HG03097 (cell line): Measurements from ENCODE around the gene GOLM1.
"Not testable (repeated sequence)": the region's sequence is repeated elsewhere in the genome, so short reads cannot be mapped to it uniquely, and the experiment has no call there.

Experiments used
- ATAC-seq: cut with Tn5 transposase; IDR thresholded peaks from one replicate; pipeline ENCODE4 v1.9.1; 2021; ENCODE audit not compliant: unreplicated experiment, low FRiP score

GOLM1 gene

GRCh38 chr9:86098824-86099700 is at the start of gene GOLM1:
Gene GOLM1, minus strand, starts transcription at chr9:86099558. Its CDS starts 20,238 bp downstream, at chr9:86079320.
- ATAC-seq, result peak; percentile 52

- not testable (repeated sequence) for ATAC-seq
These were observed 47.3 kb upstream of the GOLM1 start for GRCh38 chr9:86146671-86147070.

GRCh38 chr9:86145960-86146359 is 46.6 kb upstream of the GOLM1 start:
- not testable (repeated sequence) for ATAC-seq

GRCh38 chr9:86142973-86143372 is 43.6 kb upstream of the GOLM1 start:
- no peak for ATAC-seq

- no peak for ATAC-seq
These were observed 42.5 kb upstream of the GOLM1 start for GRCh38 chr9:86141843-86142242.

- no peak for ATAC-seq
These were observed 36.0 kb upstream of the GOLM1 start for GRCh38 chr9:86135371-86135770.

GRCh38 chr9:86134361-86134760 is 35.0 kb upstream of the GOLM1 start:
- no peak for ATAC-seq

- ATAC-seq, result no peak
These were observed 29.0 kb upstream of the GOLM1 start for GRCh38 chr9:86128235-86128822.

GRCh38 chr9:86126998-86127972 is 27.9 kb upstream of the GOLM1 start:
- ATAC-seq, result no peak

GRCh38 chr9:86122311-86122710 is 23.0 kb upstream of the GOLM1 start:
- ATAC-seq, result no peak

GRCh38 chr9:86119457-86119856 is 20.1 kb upstream of the GOLM1 start:
- ATAC-seq, result no peak

- ATAC-seq, result no peak
These were observed 17.1 kb upstream of the GOLM1 start for GRCh38 chr9:86116425-86116824.

- no peak for ATAC-seq
These were observed 16.5 kb upstream of the GOLM1 start for GRCh38 chr9:86115886-86116285.

GRCh38 chr9:86112057-86112456 is 12.7 kb upstream of the GOLM1 start:
- ATAC-seq, result no peak

- no peak for ATAC-seq
These were observed 3.3 kb upstream of the GOLM1 start for GRCh38 chr9:86102626-86103025.

GRCh38 chr9:86099701-86100364 is 475 bp upstream of the GOLM1 start:
- no peak for ATAC-seq

GRCh38 chr9:86097510-86098224 is 1.7 kb downstream of the GOLM1 start:
- ATAC-seq, result no peak

- no peak for ATAC-seq
These were observed 3.0 kb downstream of the GOLM1 start for GRCh38 chr9:86096386-86096785.

GRCh38 chr9:86093788-86094555 is 5.4 kb downstream of the GOLM1 start:
- peak; percentile 45 for ATAC-seq
